HepG2 (cell line): Measurements from ENCODE around the gene BUD23. TPM values are rescaled to one million over a fixed set of nuclear protein-coding genes. Genes with fewer than 3 reads are reported as not detected.

Experiments
- ATAD3A ChIP-seq: sonication (generic); formaldehyde crosslinking; IDR thresholded peaks from 2 replicates; pipeline ENCODE4 v1.4.0; 2020; ENCODE audit warnings: missing genetic modification reagents
- ATRX ChIP-seq: sonication (generic); formaldehyde crosslinking; IDR thresholded peaks from 2 replicates; pipeline ENCODE4 v1.4.0; 2020; ENCODE audit warnings: missing genetic modification reagents, borderline replicate concordance
- CHD2 ChIP-seq: IDR thresholded peaks from 2 replicates; pipeline ENCODE4 v1.6.1; 2011; ENCODE audit warnings: low read depth, low read length, improper control_type of control experiment
- FOXO1 ChIP-seq: sonication (generic); formaldehyde crosslinking; IDR thresholded peaks from 2 replicates; pipeline ENCODE4 v1.4.0; 2020; ENCODE audit warnings: missing genetic modification reagents
- HNRNPL ChIP-seq: fragments of 200-400 bp; formaldehyde crosslinking; IDR thresholded peaks from 2 replicates; pipeline ENCODE4 v1.6.1; 2017; ENCODE audit warnings: mild to moderate bottlenecking, low read depth, low read length
- KDM3A ChIP-seq: IDR thresholded peaks from 2 replicates; pipeline ENCODE4 v1.6.1; 2018; ENCODE audit warnings: low read depth, missing compliant biosample characterization
- NAIF1 ChIP-seq: sonication (generic); formaldehyde crosslinking; IDR thresholded peaks from 2 replicates; pipeline ENCODE4 v1.5.0; 2020; ENCODE audit warnings: mild to moderate bottlenecking, missing genetic modification reagents, borderline replicate concordance
- NR2F1 ChIP-seq, 2 experiments: fragments of 450-650 bp in 1 of 2; formaldehyde crosslinking in 1 of 2; IDR thresholded peaks; 2 replicates each; pipeline versions ENCODE4 v1.5.0 to v1.6.1; 2016 to 2020; ENCODE audit warnings: mild to moderate bottlenecking in 1 of 2, missing compliant biosample characterization in 1 of 2, missing genetic modification reagents in 1 of 2, moderate library complexity in 1 of 2
- NR2F2 ChIP-seq: IDR thresholded peaks from 2 replicates; pipeline ENCODE4 v1.6.1; 2012; ENCODE audit warnings: low read depth, inconsistent platforms, borderline replicate concordance
- PTBP1 ChIP-seq: fragments of 200-400 bp; formaldehyde crosslinking; IDR thresholded peaks from 2 replicates; pipeline ENCODE4 v1.6.1; 2018; ENCODE audit warnings: low read length, low read depth; ENCODE audit not compliant: poor library complexity, severe bottlenecking
- RXRB ChIP-seq: IDR thresholded peaks from 2 replicates; pipeline ENCODE4 v1.6.1; 2016; ENCODE audit warnings: borderline replicate concordance, missing genetic modification reagents, missing compliant biosample characterization
- SALL1 ChIP-seq: sonication (generic); formaldehyde crosslinking; IDR thresholded peaks from 2 replicates; pipeline ENCODE4 v1.8.0; 2022; ENCODE audit warnings: mild to moderate bottlenecking, missing genetic modification reagents
- SMAD9 ChIP-seq: sonication (generic); formaldehyde crosslinking; IDR thresholded peaks from 2 replicates; pipeline ENCODE4 v1.5.1; 2020; ENCODE audit warnings: mild to moderate bottlenecking, missing genetic modification reagents
- TRIM24 ChIP-seq: sonication (generic); formaldehyde crosslinking; IDR thresholded peaks from 2 replicates; pipeline ENCODE4 v1.8.0; 2022; ENCODE audit warnings: mild to moderate bottlenecking, missing genetic modification reagents
- ZEB1 ChIP-seq: IDR thresholded peaks from 2 replicates; pipeline ENCODE4 v1.6.1; 2012; ENCODE audit warnings: mild to moderate bottlenecking, low read depth, inconsistent platforms; ENCODE audit not compliant: insufficient replicate concordance
- ZNF124 ChIP-seq: sonication (generic); formaldehyde crosslinking; IDR thresholded peaks from 2 replicates; pipeline ENCODE4 v1.4.0; 2020; ENCODE audit warnings: missing genetic modification reagents
- ZNF253 ChIP-seq: sonication (generic); formaldehyde crosslinking; IDR thresholded peaks from 2 replicates; pipeline ENCODE4 v1.8.0; 2022; ENCODE audit warnings: mild to moderate bottlenecking, missing genetic modification reagents, borderline replicate concordance
- ZNF34 ChIP-seq: sonication (generic); formaldehyde crosslinking; IDR thresholded peaks from 2 replicates; pipeline ENCODE4 v1.4.0; 2020; ENCODE audit warnings: mild to moderate bottlenecking, missing genetic modification reagents, borderline replicate concordance
- ZNF441 ChIP-seq: sonication (generic); formaldehyde crosslinking; IDR thresholded peaks from 2 replicates; pipeline ENCODE4 v1.7.0; 2021; ENCODE audit warnings: missing genetic modification reagents, borderline replicate concordance
- polyA plus RNA-seq, 8 experiments: library from polyadenylated mRNA; depleted of rRNA in 3 of 8; stranded (reverse) in 7 of 8; unstranded in 1 of 8; fragments of >200 nt; fragmentation: Illumina TruSeq in 4 of 8; extraction: Trizol in 4 of 8; gene quantifications; 2 replicates each; pipeline versions ENCODE4 v1.2.1 to v1.2.3, GENCODE V29; 2011 to 2016; ENCODE audit warnings: low read depth in 4 of 8, missing spikeins in 1 of 8, mixed read lengths in 1 of 8; ENCODE audit not compliant: insufficient read depth in 1 of 8
- total RNA-seq, 5 experiments: library from RNA; depleted of rRNA; stranded (reverse); fragments of >200 nt; fragmentation: Illumina TruSeq; extraction: Trizol; gene quantifications; 2 replicates each; pipeline ENCODE4 v1.2.3, GENCODE V29; 2016; ENCODE audit warnings: low read depth in 1 of 5
- TF ChIP-seq, protein P1 (sequence below): sonication (generic); formaldehyde crosslinking; IDR thresholded peaks from 2 replicates; pipeline ENCODE4 v1.9.0; 2022; ENCODE audit warnings: missing genetic modification reagents, mild to moderate bottlenecking, borderline replicate concordance
- TF ChIP-seq, protein P2 (sequence below): sonication (generic); formaldehyde crosslinking; IDR thresholded peaks from 2 replicates; pipeline ENCODE4 v1.4.0; 2020; ENCODE audit warnings: missing genetic modification reagents, mild to moderate bottlenecking, borderline replicate concordance
- TF ChIP-seq, protein P3 (sequence below): sonication (generic); formaldehyde crosslinking; conservative IDR thresholded peaks from 2 replicates; pipeline ENCODE4 v1.4.0; 2020; ENCODE audit warnings: missing genetic modification reagents
- TF ChIP-seq, protein P4 (sequence below): sonication (generic); formaldehyde crosslinking; IDR thresholded peaks from 2 replicates; pipeline ENCODE4 v1.4.0; 2020; ENCODE audit warnings: missing genetic modification reagents

The BUD23 gene
- total and polyA plus RNA-seq, 2 of the 13 experiments (the other 11 are each of a cell fraction or from before 2014, with no cell fraction given) = 47.5 to 54.5 TPM

DNA sequence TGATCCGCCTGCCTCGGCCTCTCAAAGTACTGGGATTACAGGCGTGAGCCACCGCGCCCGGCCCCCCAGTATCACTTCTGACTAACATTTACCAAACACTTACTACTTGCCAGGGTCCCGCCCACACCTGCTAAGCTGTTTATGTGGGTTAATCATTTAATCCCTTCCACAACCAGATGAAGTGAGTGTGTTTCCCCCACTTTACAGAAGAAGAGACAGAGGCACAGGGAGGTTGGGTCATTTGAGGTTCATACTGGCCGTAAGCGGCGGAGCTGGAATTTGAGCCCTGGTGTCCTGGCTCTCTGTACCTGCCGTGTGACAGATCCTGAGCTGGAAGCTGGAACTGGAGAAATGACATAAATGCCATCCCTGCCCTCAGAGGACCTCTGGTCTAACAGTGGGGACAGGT is 30.9 kb upstream of the BUD23 start (continued):
- TF ChIP-seq PTBP1 (no peak), CHD2 (no peak), ZEB1 (peak; percentile 25), ATRX (CRISPR knock-in tag) (no peak), ATAD3A (CRISPR knock-in tag) (no peak), NR2F1 (CRISPR knock-in tag; IDR thresholded peaks at IDR 0.05) (no peak), ZNF34 (no peak), FOXO1 (CRISPR knock-in tag) (no peak), NR2F2 (no peak), ZNF441 (CRISPR knock-in tag) (no peak), ZNF253 (CRISPR knock-in tag) (no peak), HNRNPL (no peak), ZNF124 (CRISPR knock-in tag) (no peak), SMAD9 (CRISPR knock-in tag) (no peak), SALL1 (CRISPR knock-in tag) (peak; percentile 48; the same call in 1 of the 2 replicates), KDM3A (no peak), NAIF1 (no peak), RXRB (peak; percentile 39; the same call in 1 of the 2 replicates), TRIM24 (CRISPR knock-in tag) (no peak)
- TF ChIP-seq, protein P1, sequence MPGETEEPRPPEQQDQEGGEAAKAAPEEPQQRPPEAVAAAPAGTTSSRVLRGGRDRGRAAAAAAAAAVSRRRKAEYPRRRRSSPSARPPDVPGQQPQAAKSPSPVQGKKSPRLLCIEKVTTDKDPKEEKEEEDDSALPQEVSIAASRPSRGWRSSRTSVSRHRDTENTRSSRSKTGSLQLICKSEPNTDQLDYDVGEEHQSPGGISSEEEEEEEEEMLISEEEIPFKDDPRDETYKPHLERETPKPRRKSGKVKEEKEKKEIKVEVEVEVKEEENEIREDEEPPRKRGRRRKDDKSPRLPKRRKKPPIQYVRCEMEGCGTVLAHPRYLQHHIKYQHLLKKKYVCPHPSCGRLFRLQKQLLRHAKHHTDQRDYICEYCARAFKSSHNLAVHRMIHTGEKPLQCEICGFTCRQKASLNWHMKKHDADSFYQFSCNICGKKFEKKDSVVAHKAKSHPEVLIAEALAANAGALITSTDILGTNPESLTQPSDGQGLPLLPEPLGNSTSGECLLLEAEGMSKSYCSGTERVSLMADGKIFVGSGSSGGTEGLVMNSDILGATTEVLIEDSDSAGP (CRISPR knock-in tag) = no peak
- TF ChIP-seq, protein P2, sequence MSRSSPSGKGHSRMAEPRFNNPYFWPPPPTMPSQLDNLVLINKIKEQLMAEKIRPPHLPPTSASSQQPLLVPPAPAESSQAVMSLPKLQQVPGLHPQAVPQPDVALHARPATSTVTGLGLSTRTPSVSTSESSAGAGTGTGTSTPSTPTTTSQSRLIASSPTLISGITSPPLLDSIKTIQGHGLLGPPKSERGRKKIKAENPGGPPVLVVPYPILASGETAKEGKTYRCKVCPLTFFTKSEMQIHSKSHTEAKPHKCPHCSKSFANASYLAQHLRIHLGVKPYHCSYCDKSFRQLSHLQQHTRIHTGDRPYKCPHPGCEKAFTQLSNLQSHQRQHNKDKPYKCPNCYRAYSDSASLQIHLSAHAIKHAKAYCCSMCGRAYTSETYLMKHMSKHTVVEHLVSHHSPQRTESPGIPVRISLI (CRISPR knock-in tag) = no peak
- TF ChIP-seq, protein P3, sequence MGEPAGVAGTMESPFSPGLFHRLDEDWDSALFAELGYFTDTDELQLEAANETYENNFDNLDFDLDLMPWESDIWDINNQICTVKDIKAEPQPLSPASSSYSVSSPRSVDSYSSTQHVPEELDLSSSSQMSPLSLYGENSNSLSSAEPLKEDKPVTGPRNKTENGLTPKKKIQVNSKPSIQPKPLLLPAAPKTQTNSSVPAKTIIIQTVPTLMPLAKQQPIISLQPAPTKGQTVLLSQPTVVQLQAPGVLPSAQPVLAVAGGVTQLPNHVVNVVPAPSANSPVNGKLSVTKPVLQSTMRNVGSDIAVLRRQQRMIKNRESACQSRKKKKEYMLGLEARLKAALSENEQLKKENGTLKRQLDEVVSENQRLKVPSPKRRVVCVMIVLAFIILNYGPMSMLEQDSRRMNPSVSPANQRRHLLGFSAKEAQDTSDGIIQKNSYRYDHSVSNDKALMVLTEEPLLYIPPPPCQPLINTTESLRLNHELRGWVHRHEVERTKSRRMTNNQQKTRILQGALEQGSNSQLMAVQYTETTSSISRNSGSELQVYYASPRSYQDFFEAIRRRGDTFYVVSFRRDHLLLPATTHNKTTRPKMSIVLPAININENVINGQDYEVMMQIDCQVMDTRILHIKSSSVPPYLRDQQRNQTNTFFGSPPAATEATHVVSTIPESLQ (CRISPR knock-in tag) = no peak
- TF ChIP-seq, protein P4, sequence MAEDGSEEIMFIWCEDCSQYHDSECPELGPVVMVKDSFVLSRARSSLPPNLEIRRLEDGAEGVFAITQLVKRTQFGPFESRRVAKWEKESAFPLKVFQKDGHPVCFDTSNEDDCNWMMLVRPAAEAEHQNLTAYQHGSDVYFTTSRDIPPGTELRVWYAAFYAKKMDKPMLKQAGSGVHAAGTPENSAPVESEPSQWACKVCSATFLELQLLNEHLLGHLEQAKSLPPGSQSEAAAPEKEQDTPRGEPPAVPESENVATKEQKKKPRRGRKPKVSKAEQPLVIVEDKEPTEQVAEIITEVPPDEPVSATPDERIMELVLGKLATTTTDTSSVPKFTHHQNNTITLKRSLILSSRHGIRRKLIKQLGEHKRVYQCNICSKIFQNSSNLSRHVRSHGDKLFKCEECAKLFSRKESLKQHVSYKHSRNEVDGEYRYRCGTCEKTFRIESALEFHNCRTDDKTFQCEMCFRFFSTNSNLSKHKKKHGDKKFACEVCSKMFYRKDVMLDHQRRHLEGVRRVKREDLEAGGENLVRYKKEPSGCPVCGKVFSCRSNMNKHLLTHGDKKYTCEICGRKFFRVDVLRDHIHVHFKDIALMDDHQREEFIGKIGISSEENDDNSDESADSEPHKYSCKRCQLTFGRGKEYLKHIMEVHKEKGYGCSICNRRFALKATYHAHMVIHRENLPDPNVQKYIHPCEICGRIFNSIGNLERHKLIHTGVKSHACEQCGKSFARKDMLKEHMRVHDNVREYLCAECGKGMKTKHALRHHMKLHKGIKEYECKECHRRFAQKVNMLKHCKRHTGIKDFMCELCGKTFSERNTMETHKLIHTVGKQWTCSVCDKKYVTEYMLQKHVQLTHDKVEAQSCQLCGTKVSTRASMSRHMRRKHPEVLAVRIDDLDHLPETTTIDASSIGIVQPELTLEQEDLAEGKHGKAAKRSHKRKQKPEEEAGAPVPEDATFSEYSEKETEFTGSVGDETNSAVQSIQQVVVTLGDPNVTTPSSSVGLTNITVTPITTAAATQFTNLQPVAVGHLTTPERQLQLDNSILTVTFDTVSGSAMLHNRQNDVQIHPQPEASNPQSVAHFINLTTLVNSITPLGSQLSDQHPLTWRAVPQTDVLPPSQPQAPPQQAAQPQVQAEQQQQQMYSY (CRISPR knock-in tag) = peak; percentile 68
